Ramos (cell line): Measurements from ENCODE around the gene NUTM2B.
"Not testable (repeated sequence)": the region's sequence is repeated elsewhere in the genome, so short reads cannot be mapped to it uniquely, and the experiment has no call there.

ENCODE experiments used
- in situ Hi-C: fragments of 300-500 bp; cut with MboI; formaldehyde crosslinking; loops from one replicate; pipeline ENCODE4 v1.14.3; 2022; ENCODE audit warnings: low sequenced_read_pairs; ENCODE audit not compliant: unreplicated experiment

NUTM2B gene, protein sequence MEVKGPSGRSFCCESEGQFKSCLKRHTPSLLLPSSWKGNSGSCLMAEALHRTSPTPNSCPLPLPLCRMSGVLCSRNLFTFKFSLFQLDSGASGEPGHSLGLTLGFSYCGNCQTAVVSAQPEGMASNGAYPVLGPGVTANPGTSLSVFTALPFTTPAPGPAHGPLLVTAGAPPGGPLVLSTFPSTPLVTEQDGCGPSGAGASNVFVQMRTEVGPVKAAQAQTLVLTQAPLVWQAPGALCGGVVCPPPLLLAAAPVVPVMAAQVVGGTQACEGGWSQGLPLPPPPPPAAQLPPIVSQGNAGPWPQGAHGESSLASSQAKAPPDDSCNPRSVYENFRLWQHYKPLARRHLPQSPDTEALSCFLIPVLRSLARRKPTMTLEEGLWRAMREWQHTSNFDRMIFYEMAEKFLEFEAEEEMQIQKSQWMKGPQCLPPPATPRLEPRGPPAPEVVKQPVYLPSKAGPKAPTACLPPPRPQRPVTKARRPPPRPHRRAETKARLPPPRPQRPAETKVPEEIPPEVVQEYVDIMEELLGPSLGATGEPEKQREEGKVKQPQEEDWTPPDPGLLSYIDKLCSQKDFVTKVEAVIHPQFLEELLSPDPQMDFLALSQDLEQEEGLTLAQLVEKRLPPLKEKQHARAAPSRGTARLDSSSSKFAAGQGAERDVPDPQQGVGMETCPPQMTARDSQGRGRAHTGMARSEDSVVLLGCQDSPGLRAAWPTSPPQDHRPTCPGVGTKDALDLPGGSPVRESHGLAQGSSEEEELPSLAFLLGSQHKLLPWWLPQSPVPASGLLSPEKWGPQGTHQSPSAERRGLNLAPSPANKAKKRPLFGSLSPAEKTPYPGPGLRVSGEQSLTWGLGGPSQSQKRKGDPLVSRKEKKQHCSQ

DNA sequence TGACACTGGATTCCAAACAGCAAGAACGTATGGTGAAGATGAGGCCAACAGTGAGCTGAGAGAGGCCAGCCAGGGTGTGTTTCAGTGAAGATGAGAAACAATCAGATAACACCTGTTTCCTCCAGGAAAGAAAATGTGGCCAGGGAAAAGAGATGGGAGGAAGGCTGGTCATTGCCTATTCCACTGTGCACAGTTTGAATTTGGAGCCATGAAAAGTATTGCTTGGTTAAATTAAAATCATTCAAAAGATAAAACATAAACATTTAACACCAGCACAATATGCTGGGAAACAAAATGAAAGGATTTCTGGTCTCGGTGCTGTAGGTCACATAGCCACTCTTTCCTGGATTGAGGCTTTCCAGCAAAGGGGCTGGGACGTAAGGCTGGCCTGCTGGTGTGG lies at the start of gene NUTM2B:
TSS of gene NUTM2B (plus strand) at position 301 of the 400 bp plus-strand sequence. CDS start 383 bp downstream, outside the sequence.
- in situ Hi-C loops: not testable (repeated sequence)

GRCh38 chr10:79663287-79663686 lies 39.7 kb upstream of the NUTM2B start:
- in situ Hi-C loops: not testable (repeated sequence)

GRCh38 chr10:79664686-79665085 lies 38.3 kb upstream of the NUTM2B start:
- in situ Hi-C loops: not testable (repeated sequence)

- in situ Hi-C loops: not testable (repeated sequence)
Observed at GRCh38 chr10:79669248-79669788, 33.7 kb upstream of the NUTM2B start.

DNA sequence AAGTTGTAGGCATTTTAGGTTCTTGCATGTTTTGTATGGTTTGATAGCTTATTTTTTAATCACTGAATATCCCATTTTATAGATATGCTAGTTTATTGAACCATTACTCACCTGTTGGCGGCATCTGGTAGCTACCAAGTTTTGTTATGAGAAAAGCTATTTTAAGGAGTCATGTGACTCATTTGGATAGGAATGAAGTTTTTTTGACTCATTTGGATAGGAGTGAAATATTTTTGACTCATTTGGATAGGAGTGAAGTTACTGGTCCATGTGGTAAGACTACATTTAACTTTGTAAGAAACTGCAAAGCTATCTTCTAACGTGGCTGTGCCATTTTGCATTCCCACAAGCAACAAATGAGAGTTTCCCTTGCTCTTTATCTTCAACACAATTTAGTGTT lies 28.1 kb upstream of the NUTM2B start:
- in situ Hi-C loops: not testable (repeated sequence)

DNA sequence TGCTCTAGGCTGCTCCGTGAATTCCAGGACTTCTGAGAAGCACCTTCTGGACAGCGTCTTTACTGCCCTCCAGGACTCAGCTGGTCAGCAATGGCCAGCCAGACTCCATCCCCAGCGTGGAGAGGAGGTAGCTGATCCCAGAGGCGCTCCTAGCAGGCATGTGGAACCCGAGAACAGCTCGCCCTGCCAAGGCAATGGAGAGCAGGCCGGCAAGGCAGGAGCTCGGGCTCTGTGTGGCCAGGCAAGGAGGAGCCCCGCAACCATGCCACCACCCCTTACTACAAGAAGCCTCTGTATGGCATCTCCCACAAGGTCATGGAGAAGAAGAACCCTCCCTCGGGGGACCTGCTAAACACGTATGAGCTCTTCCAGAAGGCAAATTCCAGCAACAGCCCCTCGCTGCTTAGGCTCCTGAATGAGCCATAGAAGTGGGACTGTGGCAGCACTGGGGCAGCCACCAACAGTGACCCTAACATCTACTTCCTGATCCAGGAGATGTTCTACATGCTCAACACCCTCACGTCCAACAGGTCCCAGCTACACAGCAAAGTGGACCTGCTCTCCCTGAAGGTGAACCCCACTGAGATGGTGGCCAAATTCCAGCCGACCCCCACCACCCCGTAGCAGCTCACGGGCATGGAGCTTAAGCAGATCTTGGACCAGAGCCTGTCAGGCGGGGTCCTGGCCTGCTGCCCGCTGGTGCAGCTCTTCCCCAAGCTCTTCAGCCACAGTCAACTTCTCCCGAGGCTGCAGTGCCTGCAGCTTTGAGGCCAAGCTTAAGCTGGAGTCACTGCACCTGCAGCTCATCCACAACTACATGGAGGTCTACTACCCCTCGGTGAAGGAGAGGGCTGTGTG lies 19.8 kb upstream of the NUTM2B start:
- in situ Hi-C loops: not testable (repeated sequence)

DNA sequence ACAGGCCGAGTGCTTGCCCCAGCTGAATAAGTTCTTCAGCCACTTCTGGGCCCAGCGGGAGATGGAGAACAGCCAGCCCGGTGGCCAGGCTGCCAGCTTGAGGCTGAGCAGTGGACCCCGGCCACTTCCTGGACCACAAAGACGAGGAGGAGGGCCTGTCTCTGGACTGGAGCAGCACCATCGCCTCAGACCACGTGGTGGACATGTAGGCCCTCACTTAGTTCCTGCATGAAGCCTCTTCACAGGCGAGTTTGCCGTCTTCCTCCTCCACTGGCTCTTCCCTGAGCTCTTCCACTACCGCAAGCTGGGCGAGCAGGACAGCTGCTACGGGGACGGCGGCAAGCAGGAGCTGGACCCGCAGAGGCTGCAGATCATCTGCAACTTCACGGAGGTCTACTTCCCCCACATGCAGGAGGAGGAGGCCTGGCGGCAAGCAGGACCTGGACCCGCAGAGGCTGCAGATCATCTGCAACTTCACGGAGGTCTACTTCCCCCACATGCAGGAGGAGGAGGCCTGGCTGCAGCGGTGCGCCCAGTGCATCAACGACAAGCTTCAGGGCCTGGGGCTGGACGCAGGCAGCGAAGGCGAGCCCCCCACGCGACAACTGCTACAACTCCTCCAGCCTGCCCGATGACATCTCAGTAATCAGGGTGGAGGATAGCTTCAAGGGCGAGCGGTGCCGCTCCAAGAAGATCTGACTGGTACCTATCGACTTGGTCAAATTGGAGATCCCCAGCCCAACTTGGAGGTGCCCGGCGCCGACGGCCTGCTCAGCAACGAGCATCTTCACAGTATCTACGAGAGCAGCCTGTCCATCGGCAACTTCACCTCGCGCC lies 18.9 kb upstream of the NUTM2B start:
- in situ Hi-C loops: not testable (repeated sequence)

DNA sequence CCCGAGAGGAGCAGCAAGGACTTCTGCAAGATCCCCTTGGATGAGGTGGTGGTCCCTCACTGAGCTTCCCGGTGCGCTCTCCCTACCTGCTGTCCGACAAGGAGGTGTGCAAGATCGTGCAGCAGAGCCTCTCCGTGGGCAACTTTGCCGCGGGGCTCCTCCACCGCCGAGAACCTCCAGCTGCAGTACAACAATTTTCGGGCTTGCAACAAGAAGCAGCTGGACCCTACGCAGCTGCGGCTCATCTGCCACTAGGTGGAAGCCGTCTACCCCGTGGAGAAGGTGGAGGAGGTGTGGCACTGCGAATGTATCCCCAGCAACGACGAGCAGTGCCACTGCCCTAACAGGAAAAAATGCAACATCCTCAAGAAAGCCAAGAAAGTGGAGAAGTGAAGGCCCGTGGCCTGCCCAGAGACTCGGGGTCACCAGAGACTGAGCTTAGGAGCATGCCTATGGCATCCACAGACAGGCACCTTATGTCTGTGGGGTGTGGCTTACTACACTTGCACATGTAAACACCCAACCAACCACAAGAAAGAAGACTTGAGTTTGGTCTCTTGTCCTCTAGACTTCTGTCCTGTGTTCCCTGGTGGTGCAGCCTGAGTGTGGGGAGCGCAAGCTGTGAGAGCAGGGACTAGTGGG lies 17.9 kb upstream of the NUTM2B start:
- in situ Hi-C loops: not testable (repeated sequence)

- in situ Hi-C loops: not testable (repeated sequence)
Observed at GRCh38 chr10:79686595-79686994, 16.4 kb upstream of the NUTM2B start.

GRCh38 chr10:79687406-79688150 lies 15.4 kb upstream of the NUTM2B start:
- in situ Hi-C loops: not testable (repeated sequence)

DNA sequence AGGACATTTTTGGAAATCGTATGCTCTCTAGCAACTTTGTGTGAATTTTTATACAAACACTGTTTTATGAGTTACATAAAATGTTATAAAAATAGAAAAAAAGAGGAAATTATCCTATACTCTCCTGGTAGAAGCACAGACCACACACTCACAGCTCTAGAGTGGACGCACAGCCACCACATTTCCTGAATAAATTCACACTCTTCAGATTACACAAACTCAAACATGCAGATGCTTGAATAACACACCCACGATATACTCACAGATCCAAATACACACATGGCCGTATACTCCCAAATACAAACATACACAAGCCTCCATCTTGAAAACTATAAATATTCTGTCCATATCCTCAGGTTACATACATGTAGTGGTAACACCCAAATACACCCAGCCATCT lies 14.2 kb upstream of the NUTM2B start:
- in situ Hi-C loops: not testable (repeated sequence)

DNA sequence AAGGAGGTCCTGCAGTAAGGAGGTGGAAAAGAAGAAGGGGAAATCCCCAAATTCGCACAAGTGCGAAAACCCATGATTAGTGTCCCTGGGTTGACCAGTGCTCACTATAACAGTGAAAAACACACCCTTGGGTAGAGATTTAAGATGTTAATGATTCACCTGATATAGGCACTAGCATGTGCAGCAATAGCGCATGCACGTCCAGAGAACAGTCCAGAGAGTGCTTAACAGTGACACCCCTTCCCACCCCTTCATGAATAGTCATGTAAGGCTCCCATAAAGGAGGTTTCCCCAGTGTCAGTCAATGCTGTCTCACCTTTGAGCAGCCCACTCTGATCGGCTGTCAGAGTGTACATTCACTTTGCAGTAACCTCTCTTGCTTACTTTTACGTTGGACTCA lies 6.4 kb upstream of the NUTM2B start:
- in situ Hi-C loops: not testable (repeated sequence)

DNA sequence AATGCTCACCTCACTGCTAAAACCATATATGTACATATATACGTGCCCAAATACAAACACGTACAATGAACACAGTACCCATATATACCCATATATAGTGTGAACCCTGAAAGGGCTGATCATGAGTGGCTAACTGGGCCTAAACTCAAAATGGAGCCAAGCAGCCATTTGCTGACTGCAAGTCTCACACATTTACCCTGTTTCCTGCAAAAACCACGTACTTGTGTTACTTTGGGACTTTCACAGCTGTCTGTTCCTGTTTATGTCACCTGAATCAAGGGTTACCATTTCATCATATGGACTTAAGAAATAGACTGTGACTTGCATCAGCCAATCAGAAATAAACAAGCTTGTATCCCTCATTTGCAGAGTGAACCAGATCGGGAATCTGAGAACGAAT lies 5.9 kb upstream of the NUTM2B start:
- in situ Hi-C loops: not testable (repeated sequence)

GRCh38 chr10:79700381-79700944 lies 2.6 kb upstream of the NUTM2B start:
- in situ Hi-C loops: not testable (repeated sequence)

DNA sequence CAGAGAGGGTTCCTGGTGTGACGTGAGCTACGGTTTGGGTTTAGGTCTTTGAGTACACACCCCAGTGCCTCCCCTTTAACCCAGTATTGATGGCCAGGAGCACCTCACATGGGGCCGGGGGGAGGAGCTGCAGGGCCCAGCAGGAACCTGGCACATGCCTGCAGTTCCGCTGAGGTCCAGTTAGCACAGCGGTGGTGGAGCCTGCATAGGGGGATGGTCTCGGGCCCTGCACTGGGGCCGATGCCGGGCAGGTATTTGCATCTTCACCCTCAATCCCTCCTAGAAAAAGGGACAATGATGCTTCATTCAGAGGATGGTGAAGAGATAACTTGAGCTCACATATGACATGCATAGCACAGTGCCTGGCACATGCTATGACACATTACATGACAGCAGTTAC lies 4.0 kb downstream of the NUTM2B start:
- in situ Hi-C loops: not testable (repeated sequence)

DNA sequence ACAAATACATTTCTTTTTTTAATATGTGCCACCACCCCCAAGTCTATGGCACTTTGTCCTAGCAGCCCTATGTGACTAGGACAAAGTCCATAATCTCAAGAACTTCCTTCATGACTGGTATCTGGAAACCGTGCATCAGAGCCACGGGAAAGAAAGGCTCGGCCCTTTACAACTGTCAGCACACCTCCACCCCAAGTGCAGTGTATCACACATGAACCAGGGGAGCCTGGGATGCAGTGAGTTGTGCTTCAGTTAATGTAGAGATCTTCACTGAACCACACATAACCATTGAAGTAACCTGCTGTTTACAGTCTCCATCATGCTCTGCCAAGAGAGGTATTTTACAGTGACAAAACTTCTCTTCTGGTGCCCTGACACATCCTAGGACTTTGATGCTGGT lies 11.9 kb downstream of the NUTM2B start:
- in situ Hi-C loops: not testable (repeated sequence)

DNA sequence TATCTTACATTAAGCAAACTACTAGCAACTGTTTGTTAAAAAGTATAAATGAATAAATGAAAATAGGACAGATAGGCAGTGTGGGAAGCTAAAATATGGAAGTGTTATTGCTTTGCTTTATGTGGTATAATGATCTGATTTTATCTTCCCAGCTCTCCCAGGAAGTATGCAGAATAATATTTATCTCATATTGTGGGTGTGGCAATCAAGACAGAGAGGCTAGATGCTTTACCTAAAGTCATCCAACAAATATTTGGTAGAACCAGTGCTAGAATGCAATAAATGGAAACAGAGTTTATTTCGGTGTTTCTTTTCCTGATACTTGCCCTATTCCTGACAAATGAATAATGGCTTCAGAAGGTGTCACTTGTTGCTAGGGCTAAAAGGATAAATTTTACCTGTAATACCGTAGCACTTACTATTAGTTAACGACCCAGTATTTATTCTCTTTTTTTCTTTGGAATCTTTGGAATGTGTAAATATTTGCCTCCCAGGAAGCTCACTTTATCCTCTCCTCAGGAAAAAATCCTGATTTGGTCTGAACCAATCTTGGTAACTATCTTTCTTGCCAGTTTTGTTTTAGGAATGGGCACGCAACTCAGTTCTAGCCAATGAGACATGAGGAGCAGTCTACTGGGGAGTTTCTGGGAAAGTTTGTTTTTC lies 14.0 kb downstream of the NUTM2B start:
- in situ Hi-C loops: not testable (repeated sequence)
